HepG2 (cell line): Measurements from ENCODE around the gene ZNF511. TPM values are rescaled to one million over a fixed set of nuclear protein-coding genes. Genes with fewer than 3 reads are reported as not detected.
A peak's percentile ranks its signal among the peaks of the same experiment; 100 is the strongest.

Source experiments
- CEBPB ChIP-seq: IDR thresholded peaks from 2 replicates; pipeline ENCODE4 v1.6.1; 2011; ENCODE audit warnings: low read depth, low read length, improper control_type of control experiment, borderline replicate concordance
- MAFF ChIP-seq: IDR thresholded peaks from 2 replicates; pipeline ENCODE4 v1.6.1; 2011; ENCODE audit warnings: low read depth, low read length, improper control_type of control experiment
- PAWR ChIP-seq: sonication (generic); formaldehyde crosslinking; IDR thresholded peaks from 2 replicates; pipeline ENCODE4 v1.4.0; 2020; ENCODE audit warnings: missing genetic modification reagents, mild to moderate bottlenecking, borderline replicate concordance
- POLR2A ChIP-seq, 2 experiments: IDR thresholded peaks; 2 replicates each; pipeline ENCODE4 v1.6.1; 2011; ENCODE audit warnings: low read depth in 2 of 2, low read length in 2 of 2, mild to moderate bottlenecking in 1 of 2, moderate library complexity in 1 of 2; ENCODE audit not compliant: insufficient read depth in 1 of 2
- RARG ChIP-seq: sonication (generic); formaldehyde crosslinking; IDR thresholded peaks from 2 replicates; pipeline ENCODE4 v1.4.0; 2020; ENCODE audit warnings: low read depth, mild to moderate bottlenecking, missing genetic modification reagents
- RFX1 ChIP-seq: fragments of 450-650 bp; IDR thresholded peaks from 2 replicates; pipeline ENCODE4 v1.6.1; 2017
- SMYD3 ChIP-seq: sonication (generic); formaldehyde crosslinking; IDR thresholded peaks from 2 replicates; pipeline ENCODE4 v1.8.1; 2023; ENCODE audit warnings: mild to moderate bottlenecking, missing genetic modification reagents
- TEF ChIP-seq: sonication (generic); formaldehyde crosslinking; IDR thresholded peaks from 2 replicates; pipeline ENCODE4 v1.5.0; 2020; ENCODE audit warnings: missing genetic modification reagents
- TOE1 ChIP-seq: sonication (generic); formaldehyde crosslinking; IDR thresholded peaks from 2 replicates; pipeline ENCODE4 v1.4.0; 2020; ENCODE audit warnings: mild to moderate bottlenecking, missing genetic modification reagents
- USF2 ChIP-seq, 2 experiments: sonication (generic) in 1 of 2; formaldehyde crosslinking in 1 of 2; IDR thresholded peaks; 2 replicates each; pipeline versions ENCODE4 v1.5.1 to v1.6.1; 2011 to 2020; ENCODE audit warnings: borderline replicate concordance in 1 of 2, low read depth in 1 of 2, low read length in 1 of 2, mild to moderate bottlenecking in 1 of 2, missing genetic modification reagents in 1 of 2, moderate library complexity in 1 of 2
- ZBTB43 ChIP-seq: sonication (generic); formaldehyde crosslinking; conservative IDR thresholded peaks from 2 replicates; pipeline ENCODE4 v1.4.0; 2020; ENCODE audit warnings: missing genetic modification reagents
- ZNF34 ChIP-seq: sonication (generic); formaldehyde crosslinking; IDR thresholded peaks from 2 replicates; pipeline ENCODE4 v1.4.0; 2020; ENCODE audit warnings: mild to moderate bottlenecking, missing genetic modification reagents, borderline replicate concordance
- ZNF563 ChIP-seq: sonication (generic); formaldehyde crosslinking; IDR thresholded peaks from 2 replicates; pipeline ENCODE4 v1.8.0; 2022; ENCODE audit warnings: mild to moderate bottlenecking, moderate library complexity, missing genetic modification reagents
- ZNF652 ChIP-seq: IDR thresholded peaks from 2 replicates; pipeline ENCODE4 v1.6.1; 2016; ENCODE audit warnings: low read depth, borderline replicate concordance
- ZNF75D ChIP-seq: sonication (generic); formaldehyde crosslinking; IDR thresholded peaks from 2 replicates; pipeline ENCODE4 v1.8.1; 2023; ENCODE audit warnings: missing genetic modification reagents, mild to moderate bottlenecking, borderline replicate concordance
- ZNF790 ChIP-seq: sonication (generic); formaldehyde crosslinking; IDR thresholded peaks from 2 replicates; pipeline ENCODE4 v1.8.0; 2022; ENCODE audit warnings: missing genetic modification reagents, mild to moderate bottlenecking, borderline replicate concordance
- ZSCAN25 ChIP-seq: sonication (generic); formaldehyde crosslinking; IDR thresholded peaks from 2 replicates; pipeline ENCODE4 v1.8.0; 2022; ENCODE audit warnings: mild to moderate bottlenecking, missing genetic modification reagents
- polyA plus RNA-seq, 8 experiments: library from polyadenylated mRNA; depleted of rRNA in 3 of 8; stranded (reverse) in 7 of 8; unstranded in 1 of 8; fragments of >200 nt; fragmentation: Illumina TruSeq in 4 of 8; extraction: Trizol in 4 of 8; gene quantifications; 2 replicates each; pipeline versions ENCODE4 v1.2.1 to v1.2.3, GENCODE V29; 2011 to 2016; ENCODE audit warnings: low read depth in 4 of 8, missing spikeins in 1 of 8, mixed read lengths in 1 of 8; ENCODE audit not compliant: insufficient read depth in 1 of 8
- total RNA-seq, 5 experiments: library from RNA; depleted of rRNA; stranded (reverse); fragments of >200 nt; fragmentation: Illumina TruSeq; extraction: Trizol; gene quantifications; 2 replicates each; pipeline ENCODE4 v1.2.3, GENCODE V29; 2016; ENCODE audit warnings: low read depth in 1 of 5
- TF ChIP-seq, protein P1 (sequence below): sonication (generic); formaldehyde crosslinking; IDR thresholded peaks from 2 replicates; pipeline ENCODE4 v1.5.0; 2020; ENCODE audit warnings: mild to moderate bottlenecking, missing genetic modification reagents
- TF ChIP-seq, protein P2 (sequence below): sonication (generic); formaldehyde crosslinking; IDR thresholded peaks from 2 replicates; pipeline ENCODE4 v1.4.0; 2020; ENCODE audit warnings: missing genetic modification reagents, borderline replicate concordance

Gene ZNF511
- total and polyA plus RNA-seq, 2 of the 13 experiments (the other 11 are each of a cell fraction or from before 2014, with no cell fraction given): 35.6 to 66.4 TPM

GRCh38 chr10:133308421-133309099 is at the start of gene ZNF511, which contains the start of gene TUBGCP2 (continued):
- TF ChIP-seq CEBPB (no peak), ZNF563 (CRISPR knock-in tag) (peak; percentile 80; the same call in 1 of the 2 replicates), RARG (CRISPR knock-in tag) (no peak), ZNF652 (CRISPR knock-in tag) (no peak), USF2 (IDR thresholded peaks at IDR 0.05; ENCODE audit: low read depth, low read length) (no peak), USF2 (CRISPR knock-in tag; IDR thresholded peaks at IDR 0.05; ENCODE audit: borderline replicate concordance) (no peak), TOE1 (CRISPR knock-in tag) (no peak), ZNF34 (CRISPR knock-in tag) (0 out of 2 replicates have a peak, but pooled peaks have one; percentile 25), ZNF75D (CRISPR knock-in tag) (no peak), MAFF (no peak), ZSCAN25 (CRISPR knock-in tag) (peak; percentile 70), PAWR (no peak), TEF (CRISPR knock-in tag) (no peak), POLR2A (IDR thresholded peaks at IDR 0.05; ENCODE audit: insufficient read depth in 1 of 2, low read depth in 2 of 2, low read length in 2 of 2) (peak; percentile 65 to 66), SMYD3 (CRISPR knock-in tag) (no peak), ZNF790 (CRISPR knock-in tag) (no peak), RFX1 (no peak), ZBTB43 (CRISPR knock-in tag) (0 out of 2 replicates have a peak, but pooled peaks have one; percentile 52)
- TF ChIP-seq, protein P1, sequence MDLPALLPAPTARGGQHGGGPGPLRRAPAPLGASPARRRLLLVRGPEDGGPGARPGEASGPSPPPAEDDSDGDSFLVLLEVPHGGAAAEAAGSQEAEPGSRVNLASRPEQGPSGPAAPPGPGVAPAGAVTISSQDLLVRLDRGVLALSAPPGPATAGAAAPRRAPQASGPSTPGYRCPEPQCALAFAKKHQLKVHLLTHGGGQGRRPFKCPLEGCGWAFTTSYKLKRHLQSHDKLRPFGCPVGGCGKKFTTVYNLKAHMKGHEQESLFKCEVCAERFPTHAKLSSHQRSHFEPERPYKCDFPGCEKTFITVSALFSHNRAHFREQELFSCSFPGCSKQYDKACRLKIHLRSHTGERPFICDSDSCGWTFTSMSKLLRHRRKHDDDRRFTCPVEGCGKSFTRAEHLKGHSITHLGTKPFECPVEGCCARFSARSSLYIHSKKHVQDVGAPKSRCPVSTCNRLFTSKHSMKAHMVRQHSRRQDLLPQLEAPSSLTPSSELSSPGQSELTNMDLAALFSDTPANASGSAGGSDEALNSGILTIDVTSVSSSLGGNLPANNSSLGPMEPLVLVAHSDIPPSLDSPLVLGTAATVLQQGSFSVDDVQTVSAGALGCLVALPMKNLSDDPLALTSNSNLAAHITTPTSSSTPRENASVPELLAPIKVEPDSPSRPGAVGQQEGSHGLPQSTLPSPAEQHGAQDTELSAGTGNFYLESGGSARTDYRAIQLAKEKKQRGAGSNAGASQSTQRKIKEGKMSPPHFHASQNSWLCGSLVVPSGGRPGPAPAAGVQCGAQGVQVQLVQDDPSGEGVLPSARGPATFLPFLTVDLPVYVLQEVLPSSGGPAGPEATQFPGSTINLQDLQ: no peak
- TF ChIP-seq, protein P2, sequence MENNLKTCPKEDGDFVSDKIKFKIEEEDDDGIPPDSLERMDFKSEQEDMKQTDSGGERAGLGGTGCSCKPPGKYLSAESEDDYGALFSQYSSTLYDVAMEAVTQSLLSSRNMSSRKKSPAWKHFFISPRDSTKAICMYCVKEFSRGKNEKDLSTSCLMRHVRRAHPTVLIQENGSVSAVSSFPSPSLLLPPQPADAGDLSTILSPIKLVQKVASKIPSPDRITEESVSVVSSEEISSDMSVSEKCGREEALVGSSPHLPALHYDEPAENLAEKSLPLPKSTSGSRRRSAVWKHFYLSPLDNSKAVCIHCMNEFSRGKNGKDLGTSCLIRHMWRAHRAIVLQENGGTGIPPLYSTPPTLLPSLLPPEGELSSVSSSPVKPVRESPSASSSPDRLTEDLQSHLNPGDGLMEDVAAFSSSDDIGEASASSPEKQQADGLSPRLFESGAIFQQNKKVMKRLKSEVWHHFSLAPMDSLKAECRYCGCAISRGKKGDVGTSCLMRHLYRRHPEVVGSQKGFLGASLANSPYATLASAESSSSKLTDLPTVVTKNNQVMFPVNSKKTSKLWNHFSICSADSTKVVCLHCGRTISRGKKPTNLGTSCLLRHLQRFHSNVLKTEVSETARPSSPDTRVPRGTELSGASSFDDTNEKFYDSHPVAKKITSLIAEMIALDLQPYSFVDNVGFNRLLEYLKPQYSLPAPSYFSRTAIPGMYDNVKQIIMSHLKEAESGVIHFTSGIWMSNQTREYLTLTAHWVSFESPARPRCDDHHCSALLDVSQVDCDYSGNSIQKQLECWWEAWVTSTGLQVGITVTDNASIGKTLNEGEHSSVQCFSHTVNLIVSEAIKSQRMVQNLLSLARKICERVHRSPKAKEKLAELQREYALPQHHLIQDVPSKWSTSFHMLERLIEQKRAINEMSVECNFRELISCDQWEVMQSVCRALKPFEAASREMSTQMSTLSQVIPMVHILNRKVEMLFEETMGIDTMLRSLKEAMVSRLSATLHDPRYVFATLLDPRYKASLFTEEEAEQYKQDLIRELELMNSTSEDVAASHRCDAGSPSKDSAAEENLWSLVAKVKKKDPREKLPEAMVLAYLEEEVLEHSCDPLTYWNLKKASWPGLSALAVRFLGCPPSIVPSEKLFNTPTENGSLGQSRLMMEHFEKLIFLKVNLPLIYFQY (CRISPR knock-in tag): no peak
